Uterus (tissue), 4 donors: ENCODE results near the gene KIF3B. TPM values are rescaled to one million over a fixed set of nuclear protein-coding genes. Genes with fewer than 3 reads are reported as not detected.
A peak's percentile ranks its signal among the peaks of the same experiment; 100 is the strongest.

ENCODE experiments used
- DNase-seq, 2 donors: peaks; one replicate each; pipeline ENCODE4 v3.0.0-alpha.2; 2019 to 2020
- H3K27ac ChIP-seq, 2 donors: fragments of 200-600 bp; sonication (generic); 1 replicate in 1 of 2; 2 replicates in 1 of 2; pipeline ENCODE4 v1.5.1; 2016 to 2018
- H3K27me3 ChIP-seq, 2 donors: fragments of 200-600 bp; sonication (generic); one replicate each; pipeline ENCODE4 v1.5.1; 2018 to 2019; ENCODE audit warnings: control low read depth in 1 of 2
- H3K36me3 ChIP-seq, 2 donors: fragments of 200-600 bp; sonication (generic); one replicate each; pipeline ENCODE4 v1.5.1; 2019; ENCODE audit warnings: control low read depth in 1 of 2
- H3K4me1 ChIP-seq, 2 donors: fragments of 200-600 bp; sonication (generic); one replicate each; pipeline ENCODE4 v1.5.1; 2018 to 2019; ENCODE audit warnings: control low read depth in 1 of 2
- H3K4me3 ChIP-seq, 2 donors: fragments of 200-600 bp; sonication (generic); 1 replicate in 1 of 2; 2 replicates in 1 of 2; pipeline ENCODE4 v1.5.1; 2018 to 2019; ENCODE audit warnings: mild to moderate bottlenecking in 1 of 2
- H3K9me3 ChIP-seq, 2 donors: fragments of 200-600 bp; sonication (generic); one replicate each; pipeline ENCODE4 v1.5.1; 2019; ENCODE audit warnings: control low read depth in 1 of 2
- POLR2A ChIP-seq, 2 donors: fragments of 450-650 bp; IDR thresholded peaks; one replicate each; pipeline ENCODE4 v1.6.1; 2016; ENCODE audit warnings: antibody characterized with exemption in 2 of 2, mild to moderate bottlenecking in 1 of 2, moderate library complexity in 1 of 2
- intact Hi-C: fragments of 100-400 bp; cut with DNase I; formaldehyde crosslinking; loops from one replicate; pipeline ENCODE4 v1.15.1; 2023; ENCODE audit warnings: low total_unique reads
- total RNA-seq, 4 donors: library from RNA; depleted of rRNA in 3 of 4; stranded (reverse); fragments of >200 nt in 3 of 4; gene quantifications; one replicate each; pipeline versions ENCODE4 v1.1.0 to v1.2.4, GENCODE V29; 2014 to 2023
- TF ChIP-seq, protein P1 (sequence below), 4 experiments: fragments of 200-600 bp in 2 of 4; fragments of 450-650 bp in 2 of 4; sonication (generic) in 2 of 4; IDR thresholded peaks; one replicate each; pipeline ENCODE4 v1.5.1; 2016 to 2019; ENCODE audit warnings: antibody characterized with exemption in 4 of 4, mild to moderate bottlenecking in 2 of 4, moderate library complexity in 1 of 4
- donor health status: DM: yes; HTN: yes; CAD: no.

KIF3B gene
- total RNA-seq, 4 donors from 2014 or later = 3.2 to 34.2 (median 16.7) TPM

DNA sequence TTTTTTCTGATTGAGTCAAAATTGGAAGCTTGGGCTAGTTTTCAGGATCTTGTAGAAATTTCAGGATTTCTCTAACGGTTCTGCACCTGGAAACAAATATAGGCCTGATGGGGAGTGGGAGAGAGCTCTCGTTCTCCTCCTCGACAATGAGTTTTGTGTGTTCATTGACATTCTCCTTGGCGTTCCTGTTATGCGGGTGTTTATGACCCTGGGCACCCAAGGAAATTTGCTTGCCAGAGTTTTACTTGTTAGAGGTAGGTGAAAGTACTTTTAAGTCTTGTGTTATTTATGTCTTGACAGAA lies 82.8 kb downstream of the KIF3B start:
- TF ChIP-seq, protein P1, sequence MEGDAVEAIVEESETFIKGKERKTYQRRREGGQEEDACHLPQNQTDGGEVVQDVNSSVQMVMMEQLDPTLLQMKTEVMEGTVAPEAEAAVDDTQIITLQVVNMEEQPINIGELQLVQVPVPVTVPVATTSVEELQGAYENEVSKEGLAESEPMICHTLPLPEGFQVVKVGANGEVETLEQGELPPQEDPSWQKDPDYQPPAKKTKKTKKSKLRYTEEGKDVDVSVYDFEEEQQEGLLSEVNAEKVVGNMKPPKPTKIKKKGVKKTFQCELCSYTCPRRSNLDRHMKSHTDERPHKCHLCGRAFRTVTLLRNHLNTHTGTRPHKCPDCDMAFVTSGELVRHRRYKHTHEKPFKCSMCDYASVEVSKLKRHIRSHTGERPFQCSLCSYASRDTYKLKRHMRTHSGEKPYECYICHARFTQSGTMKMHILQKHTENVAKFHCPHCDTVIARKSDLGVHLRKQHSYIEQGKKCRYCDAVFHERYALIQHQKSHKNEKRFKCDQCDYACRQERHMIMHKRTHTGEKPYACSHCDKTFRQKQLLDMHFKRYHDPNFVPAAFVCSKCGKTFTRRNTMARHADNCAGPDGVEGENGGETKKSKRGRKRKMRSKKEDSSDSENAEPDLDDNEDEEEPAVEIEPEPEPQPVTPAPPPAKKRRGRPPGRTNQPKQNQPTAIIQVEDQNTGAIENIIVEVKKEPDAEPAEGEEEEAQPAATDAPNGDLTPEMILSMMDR (IDR thresholded peaks at IDR 0.05) = no peak
- no peak for TF ChIP-seq POLR2A (IDR thresholded peaks at IDR 0.05)
- Histone ChIP-seq H3K36me3 (no peaks in the 10 kb centered on the region), H3K4me3 (peak overlapping the region in 1 of 2 donors; percentile 55), H3K27ac (peak overlapping the region; percentile 34 to 36), H3K9me3 (no peaks in the 10 kb centered on the region), H3K27me3 (no peaks in the 10 kb centered on the region), H3K4me1 (peaks cover 0 to 4% of the 10 kb centered on the region in 2 donors)
- intact Hi-C loops = no loop called here
- no peak for DNase-seq

DNA sequence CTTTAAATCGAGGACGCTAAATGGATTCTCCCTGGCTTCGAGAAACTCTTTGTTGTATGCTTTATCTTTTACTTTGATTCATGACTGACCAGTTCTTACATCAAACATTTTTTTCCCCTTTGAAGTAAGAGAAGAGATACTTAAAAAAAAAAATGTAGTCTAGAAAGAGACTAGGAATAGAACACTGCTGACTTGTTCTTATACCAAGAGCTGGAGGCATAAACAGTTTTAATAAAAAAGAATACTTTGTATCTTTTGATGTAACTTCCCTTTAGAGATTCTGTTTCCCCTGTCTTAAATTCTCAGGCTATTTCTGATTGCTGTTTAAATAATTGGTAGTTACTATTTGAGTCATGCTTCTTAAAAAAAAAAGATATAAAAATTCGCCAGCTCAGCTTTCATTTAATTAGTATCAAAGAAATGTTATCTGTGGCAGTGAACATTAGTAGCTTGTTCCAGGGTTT lies 85.5 kb downstream of the KIF3B start:
- no peak for TF ChIP-seq POLR2A (IDR thresholded peaks at IDR 0.05)
- TF ChIP-seq, protein P1 (IDR thresholded peaks at IDR 0.05) = no peak
- no peak overlapping the region for H3K4me3 ChIP-seq
- no peak for DNase-seq
- H3K36me3 ChIP-seq = no peaks in the 10 kb centered on the region
- peaks cover 0 to 9% of the 10 kb centered on the region in 2 donors for H3K4me1 ChIP-seq
- H3K9me3 ChIP-seq = no peaks in the 10 kb centered on the region
- peak overlapping the region in 1 of 2 donors; percentile 34 for H3K27ac ChIP-seq
- intact Hi-C loops = no loop called here
- H3K27me3 ChIP-seq = no peaks in the 10 kb centered on the region

DNA sequence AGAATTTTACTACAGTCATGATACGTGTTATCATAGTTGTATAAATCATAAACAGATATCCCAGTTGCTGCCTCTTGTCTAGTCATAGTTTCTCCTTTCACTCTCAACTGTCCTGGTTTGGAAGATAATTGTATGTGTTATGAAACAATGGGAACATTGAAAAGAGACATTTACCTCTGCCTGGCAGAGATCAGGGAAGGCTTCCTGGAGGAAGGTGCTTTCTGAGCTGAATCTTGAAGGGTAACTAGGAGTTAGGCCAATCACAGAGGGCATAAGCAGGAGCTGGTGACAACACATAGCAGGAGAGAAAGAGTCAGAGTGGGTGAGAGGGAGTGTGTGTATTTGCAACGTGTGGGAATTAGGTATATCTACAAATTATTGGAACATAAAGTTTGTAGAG lies 86.0 kb downstream of the KIF3B start:
- Histone ChIP-seq H3K36me3 (no peaks in the 10 kb centered on the region), H3K9me3 (no peaks in the 10 kb centered on the region), H3K4me3 (no peak overlapping the region), H3K27ac (peak overlapping the region in 1 of 2 donors; percentile 34), H3K27me3 (no peaks in the 10 kb centered on the region), H3K4me1 (peaks cover 0 to 9% of the 10 kb centered on the region in 2 donors)
- intact Hi-C loops = no loop called here
- TF ChIP-seq, protein P1 (IDR thresholded peaks at IDR 0.05) = no peak
- no peak for TF ChIP-seq POLR2A (IDR thresholded peaks at IDR 0.05)
- no peak for DNase-seq

DNA sequence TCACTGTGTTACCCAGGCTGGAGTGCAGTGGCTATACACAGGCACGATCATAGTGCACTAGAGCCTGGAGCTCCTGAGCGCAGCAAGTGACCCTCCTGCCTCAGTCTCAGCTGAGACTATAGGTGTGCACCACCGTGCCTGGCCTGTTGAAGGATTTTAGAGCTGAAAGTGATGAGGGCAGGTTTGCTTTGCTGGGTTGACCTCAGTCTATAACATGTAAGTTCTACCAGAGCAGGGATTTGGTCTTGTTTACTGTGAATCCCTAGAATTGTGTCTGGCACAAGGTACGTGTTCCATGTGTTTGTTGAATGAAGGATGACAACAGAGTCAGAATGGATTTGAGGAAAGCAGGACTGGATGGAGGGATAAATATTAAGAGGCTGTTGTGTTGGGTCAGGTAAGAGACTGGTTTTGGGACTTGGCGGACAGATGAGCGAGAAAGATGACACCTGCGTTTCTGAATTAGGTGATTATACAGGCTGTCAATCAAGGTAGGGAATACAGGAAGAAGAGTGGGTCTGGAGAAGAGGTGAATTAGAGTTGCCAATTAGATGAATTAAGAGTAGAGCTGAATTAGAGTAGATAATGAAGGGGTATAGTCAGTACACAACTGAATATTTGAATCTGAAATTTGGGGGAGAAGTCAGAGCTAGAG lies 87.2 kb downstream of the KIF3B start:
- intact Hi-C loops = no loop called here
- Histone ChIP-seq H3K27ac (no peak overlapping the region), H3K36me3 (no peaks in the 10 kb centered on the region), H3K4me1 (peaks cover 0 to 9% of the 10 kb centered on the region in 2 donors), H3K4me3 (no peak overlapping the region), H3K27me3 (no peaks in the 10 kb centered on the region), H3K9me3 (no peaks in the 10 kb centered on the region)
- TF ChIP-seq, protein P1 (IDR thresholded peaks at IDR 0.05) = no peak
- no peak for TF ChIP-seq POLR2A (IDR thresholded peaks at IDR 0.05)
- no peak for DNase-seq

DNA sequence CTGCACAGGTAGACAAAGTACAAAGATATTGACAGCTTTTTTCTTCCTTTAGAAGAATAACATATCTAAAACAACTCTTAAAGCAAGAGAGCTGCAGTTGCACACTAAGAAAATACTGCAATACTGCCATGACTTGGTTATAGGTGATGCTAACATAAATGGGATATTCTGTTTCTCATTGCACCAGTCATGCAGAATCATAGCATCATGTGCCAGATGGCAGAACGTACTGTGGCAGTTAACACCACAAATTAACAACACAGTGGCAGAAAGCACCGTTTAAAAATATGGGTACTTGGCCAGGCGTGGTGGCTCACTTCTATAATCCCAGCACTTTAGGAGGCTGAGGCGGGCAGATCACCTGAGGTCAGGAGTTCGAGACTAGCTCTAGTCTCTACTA lies 88.1 kb downstream of the KIF3B start:
- TF ChIP-seq, protein P1 (IDR thresholded peaks at IDR 0.05) = no peak
- no peak for TF ChIP-seq POLR2A (IDR thresholded peaks at IDR 0.05)
- Histone ChIP-seq H3K27me3 (no peaks in the 10 kb centered on the region), H3K36me3 (no peaks in the 10 kb centered on the region), H3K9me3 (no peaks in the 10 kb centered on the region), H3K4me1 (peaks cover 0 to 8% of the 10 kb centered on the region in 2 donors), H3K4me3 (no peak overlapping the region), H3K27ac (no peak overlapping the region)
- intact Hi-C loops = no loop called here
- DNase-seq = no peak
